Stimulated activated CD4-positive, alpha-beta T cell treated with anti-CD3 and anti-CD28 coated beads, TNF-alpha, amount 100 ng/mL, for 1 hour (primary cell): Measurements from ENCODE around the gene DHRS7B.
"Not testable (repeated sequence)": the region's sequence is repeated elsewhere in the genome, so short reads cannot be mapped to it uniquely, and the experiment has no call there.

Experiments used
- DNase-seq, 3 donors: peaks; one replicate each; pipeline ENCODE4 v3.0.0-alpha.2; 2020; ENCODE audit warnings: low read depth in 3 of 3, low spot score in 1 of 3

DHRS7B gene

GRCh38 chr17:21204935-21205334, 78.2 kb downstream of the DHRS7B start:
- no peak for DNase-seq

DNA sequence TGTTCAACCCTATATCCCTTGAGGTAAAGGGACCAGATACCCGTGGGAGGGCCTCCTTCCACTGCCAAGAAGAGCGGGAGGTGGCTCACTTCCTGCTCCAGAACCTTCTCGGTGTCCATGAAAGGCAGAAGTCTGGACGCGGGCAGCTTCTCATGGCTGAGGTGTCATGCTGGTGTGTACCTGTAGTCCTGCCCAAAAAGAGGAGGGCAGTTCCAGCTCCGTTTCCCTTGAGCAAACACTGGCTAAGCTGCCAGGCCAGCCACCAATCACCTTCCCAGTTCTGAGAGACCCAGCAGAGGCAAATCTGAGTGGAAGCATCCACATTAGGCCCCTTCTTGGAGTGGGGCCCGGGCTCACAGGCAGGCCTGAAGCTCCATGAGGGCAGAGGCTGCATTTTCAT, 81.6 kb downstream of the DHRS7B start:
- DNase-seq: no peak

GRCh38 chr17:21209511-21210175, 82.9 kb downstream of the DHRS7B start:
- DNase-seq: no peak

- no peak for DNase-seq
These were observed 83.8 kb downstream of the DHRS7B start for GRCh38 chr17:21210411-21211076.

DNA sequence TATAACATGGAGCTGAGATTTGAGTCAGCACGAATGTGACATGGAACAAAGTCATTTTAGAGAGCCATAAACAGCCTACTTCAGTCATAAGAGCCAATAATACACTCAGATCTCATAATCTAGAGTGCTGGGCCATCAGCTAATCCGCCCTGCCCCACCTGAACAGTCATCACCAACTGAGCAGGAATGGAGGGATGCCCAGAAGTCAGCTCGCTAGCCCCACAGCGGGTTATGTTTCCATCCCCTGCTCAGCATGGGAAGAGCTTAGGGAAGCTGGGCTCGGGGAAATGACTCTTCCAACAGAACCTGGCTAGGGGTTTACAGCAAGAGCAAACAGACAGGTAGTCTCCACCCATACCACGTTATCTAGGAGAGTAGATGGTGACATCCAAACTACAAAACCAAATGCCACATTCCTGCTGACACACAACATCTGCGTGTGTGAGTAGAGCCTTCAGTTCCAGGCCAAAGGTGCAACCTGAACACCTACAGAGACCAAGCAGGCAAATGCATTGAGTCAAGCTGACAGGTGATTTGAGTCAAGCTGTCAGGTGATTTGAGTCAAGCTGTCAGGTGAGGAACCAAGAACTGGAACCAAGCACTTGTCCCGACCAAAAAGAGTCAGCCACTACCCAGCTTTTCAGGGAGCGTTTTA, 85.2 kb downstream of the DHRS7B start:
- no peak for DNase-seq

- DNase-seq: no peak
These were observed 86.3 kb downstream of the DHRS7B start for GRCh38 chr17:21212826-21213637.

- DNase-seq: no peak
These were observed 86.9 kb downstream of the DHRS7B start for GRCh38 chr17:21213638-21214014.

- peak; percentile 80 to 92 (median 87) for DNase-seq
These were observed 87.4 kb downstream of the DHRS7B start, which contains the start of gene TMEM11 for GRCh38 chr17:21214015-21214776. TMEM11 (minus strand) TSS chr17:21214161; CDS start chr17:21214152, 9 bp downstream.

DNA sequence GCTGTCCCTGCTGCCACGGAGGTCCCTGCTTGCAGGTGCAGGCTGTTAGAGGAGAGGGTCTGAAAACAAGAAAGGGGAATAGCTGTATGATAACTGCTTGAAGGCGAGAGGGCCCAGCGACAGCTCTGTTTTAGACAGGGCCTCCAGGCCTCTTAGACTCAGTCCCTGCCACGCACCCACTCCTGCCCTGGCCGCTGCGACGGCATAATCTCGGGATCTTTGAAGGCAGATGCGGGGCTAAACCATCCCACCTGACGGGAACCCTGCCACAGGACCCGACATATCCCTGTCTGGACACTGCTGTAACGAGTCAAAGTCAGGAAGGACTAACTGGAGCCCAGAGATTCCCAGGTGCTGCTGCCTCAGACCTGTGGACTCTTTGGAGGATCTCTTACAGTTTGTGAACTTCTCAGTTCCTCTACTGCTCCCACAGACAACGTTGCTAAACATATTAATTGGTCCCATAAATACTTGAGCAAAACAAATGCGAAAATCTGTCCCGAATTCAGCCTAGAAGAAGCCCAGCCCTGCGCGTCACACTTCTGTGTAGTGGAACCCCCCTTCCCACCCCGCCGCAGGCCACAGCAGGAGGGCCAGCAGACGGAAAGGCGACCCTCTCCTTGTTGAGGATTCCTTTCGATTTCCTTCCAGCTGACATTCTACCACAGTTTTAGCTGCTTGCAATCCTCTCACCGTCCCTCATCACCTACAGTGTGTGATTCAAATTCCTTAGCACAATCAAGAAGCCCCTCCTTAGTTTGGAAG, 88.2 kb downstream of the DHRS7B start:
- DNase-seq: no peak

DNA sequence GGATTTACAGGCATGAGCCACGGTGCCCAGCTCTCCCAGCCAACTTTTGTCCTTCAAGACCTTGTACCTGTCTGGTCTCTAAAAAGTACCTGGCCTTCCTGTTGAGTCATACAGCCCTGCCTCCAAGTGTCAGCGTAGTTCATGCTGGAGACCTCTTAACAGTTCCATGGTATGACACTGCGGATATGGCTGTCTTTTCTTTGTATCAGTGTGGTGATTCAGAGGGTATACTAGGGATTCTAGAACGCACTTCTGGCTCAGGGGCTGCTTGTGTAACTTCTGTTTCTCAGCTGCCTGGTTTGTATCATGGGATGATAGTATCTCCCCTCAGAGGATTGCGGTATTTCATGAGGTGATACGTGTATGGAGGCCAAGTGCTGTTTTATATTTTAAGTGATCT, 89.2 kb downstream of the DHRS7B start:
- no peak for DNase-seq

DNA sequence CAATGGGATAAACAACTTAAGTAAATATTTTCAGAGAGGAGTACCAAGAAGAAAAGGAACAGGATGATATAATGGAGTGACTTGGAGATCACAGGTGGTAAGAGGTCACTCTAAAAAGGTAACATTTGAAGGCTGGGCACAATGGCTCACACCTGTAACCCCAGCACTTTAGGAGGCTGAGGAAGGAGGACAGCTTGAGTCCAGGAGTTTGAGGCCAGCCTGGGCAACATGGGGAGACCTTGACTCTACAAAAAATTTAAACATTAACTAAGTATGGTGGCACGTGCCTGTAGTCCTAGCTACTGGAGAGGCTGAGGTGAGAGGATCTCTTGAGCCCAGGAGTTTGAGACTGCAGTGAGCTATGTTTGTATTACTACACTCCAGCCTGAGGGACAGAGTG, 90.6 kb downstream of the DHRS7B start:
- no peak for DNase-seq

- peak in 1 of 3 donors; percentile 5 for DNase-seq
These were observed 91.3 kb downstream of the DHRS7B start for GRCh38 chr17:21218101-21218500.

GRCh38 chr17:21218831-21219380, 92.1 kb downstream of the DHRS7B start:
- DNase-seq: no peak

DNA sequence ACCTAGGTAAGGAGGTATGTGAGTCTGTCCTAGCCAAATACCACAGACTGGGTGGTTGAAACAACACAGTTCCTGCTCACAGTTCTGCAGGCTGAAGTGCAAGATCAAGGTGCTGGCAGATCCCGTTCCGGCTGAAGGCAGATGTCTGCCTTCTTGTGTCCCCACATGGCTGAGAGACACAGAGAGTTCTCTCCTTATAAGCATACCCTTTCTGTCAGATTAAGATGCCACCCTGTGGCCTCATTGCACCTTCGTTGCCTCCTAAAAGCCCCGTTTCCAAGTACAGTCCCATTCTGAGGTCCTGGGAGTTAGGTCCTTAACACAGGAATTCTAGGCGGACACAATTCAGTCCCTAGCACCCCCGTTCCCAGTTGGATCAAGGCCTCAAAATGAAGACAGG, 96.3 kb downstream of the DHRS7B start:
- no peak for DNase-seq

DNA sequence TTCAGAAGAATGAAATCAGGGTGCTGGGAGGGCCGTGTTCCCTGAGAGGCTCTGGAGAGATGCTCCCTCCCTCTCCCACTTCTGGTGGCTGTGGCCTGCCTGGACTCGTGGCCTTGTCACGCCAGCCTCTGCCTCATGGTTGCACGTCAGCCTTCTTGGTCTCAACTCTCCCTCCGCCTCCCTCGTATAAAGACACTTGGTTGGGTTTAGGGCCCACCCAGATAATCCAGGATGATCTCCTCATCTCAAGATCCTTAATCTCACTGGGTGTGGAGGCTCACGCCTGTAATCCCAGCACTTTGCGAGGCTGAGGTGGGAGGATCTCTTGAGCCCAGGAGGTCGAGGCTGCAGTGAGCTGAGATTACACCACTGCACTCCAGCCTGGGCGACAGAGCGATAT, 100.5 kb downstream of the DHRS7B start:
- not testable (repeated sequence) for DNase-seq

DNA sequence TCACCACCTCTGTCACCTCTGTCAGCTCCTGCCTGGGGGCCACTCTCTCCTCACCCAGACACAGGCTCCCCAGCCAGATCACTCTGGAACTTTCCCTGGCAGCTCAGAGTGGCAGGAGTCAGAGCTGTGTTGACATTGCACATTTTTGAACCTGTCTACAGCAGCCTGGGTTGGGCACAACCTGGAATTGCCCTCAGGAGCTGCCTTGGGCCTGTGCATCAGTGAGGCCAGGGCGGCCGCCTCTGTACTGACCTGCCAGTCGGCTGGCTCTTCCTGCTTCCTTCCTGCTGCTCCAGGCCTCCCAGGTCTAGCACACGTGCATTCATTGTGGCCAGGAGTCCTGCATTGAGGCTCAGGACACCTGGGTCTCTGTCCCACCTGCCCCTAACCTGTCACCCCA, 101.3 kb downstream of the DHRS7B start:
- DNase-seq: no peak

DNA sequence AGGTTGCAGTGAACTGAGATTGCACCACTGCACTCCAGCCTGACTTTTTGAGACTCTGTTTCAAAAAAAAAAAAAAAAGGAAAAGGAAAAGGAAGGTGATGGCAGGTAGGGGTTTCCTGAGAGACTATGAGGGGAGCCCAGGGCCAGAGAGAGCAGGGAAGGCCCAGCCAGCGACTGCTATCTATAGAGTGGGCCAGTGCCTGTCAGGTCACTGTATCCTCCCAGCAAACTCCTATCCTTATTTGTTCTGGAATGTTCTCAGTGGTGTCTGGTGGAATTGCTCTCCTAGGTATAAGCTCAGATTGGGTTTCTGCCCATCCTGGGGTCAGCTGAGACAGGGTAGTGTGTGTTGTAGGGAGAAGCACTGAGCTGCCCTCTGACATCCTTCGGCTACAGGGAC, 102.1 kb downstream of the DHRS7B start:
- no peak for DNase-seq

DNA sequence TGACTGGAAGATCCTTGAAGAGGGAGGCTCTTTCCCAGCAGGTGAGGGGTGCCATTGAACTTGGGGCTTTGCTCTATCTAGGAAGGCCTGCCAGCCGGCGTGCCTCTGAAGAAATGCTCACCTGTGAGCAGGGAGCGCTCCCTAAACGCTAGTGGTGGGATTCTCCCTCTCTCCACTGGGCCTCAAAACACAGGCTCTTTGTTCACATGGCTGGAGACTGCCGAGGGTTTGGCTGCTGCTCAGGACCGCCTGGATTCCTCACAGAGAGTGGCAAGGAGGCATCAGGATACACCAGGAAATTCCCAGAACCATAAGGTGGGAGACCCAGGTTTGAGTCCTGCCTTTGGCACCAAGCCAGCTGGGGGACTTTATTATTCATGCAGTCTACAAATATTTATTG, 104.8 kb downstream of the DHRS7B start:
- no peak for DNase-seq

- DNase-seq: no peak
These were observed 105.4 kb downstream of the DHRS7B start for GRCh38 chr17:21232033-21232749.
